GM10847 (cell line): ENCODE data around the gene LOXL1.

Experiments
- POLR2A ChIP-seq: IDR thresholded peaks from 2 replicates; pipeline ENCODE4 v1.6.1; 2011; ENCODE audit not compliant: insufficient read length; ENCODE audit errors: extremely low read depth

Gene LOXL1

DNA sequence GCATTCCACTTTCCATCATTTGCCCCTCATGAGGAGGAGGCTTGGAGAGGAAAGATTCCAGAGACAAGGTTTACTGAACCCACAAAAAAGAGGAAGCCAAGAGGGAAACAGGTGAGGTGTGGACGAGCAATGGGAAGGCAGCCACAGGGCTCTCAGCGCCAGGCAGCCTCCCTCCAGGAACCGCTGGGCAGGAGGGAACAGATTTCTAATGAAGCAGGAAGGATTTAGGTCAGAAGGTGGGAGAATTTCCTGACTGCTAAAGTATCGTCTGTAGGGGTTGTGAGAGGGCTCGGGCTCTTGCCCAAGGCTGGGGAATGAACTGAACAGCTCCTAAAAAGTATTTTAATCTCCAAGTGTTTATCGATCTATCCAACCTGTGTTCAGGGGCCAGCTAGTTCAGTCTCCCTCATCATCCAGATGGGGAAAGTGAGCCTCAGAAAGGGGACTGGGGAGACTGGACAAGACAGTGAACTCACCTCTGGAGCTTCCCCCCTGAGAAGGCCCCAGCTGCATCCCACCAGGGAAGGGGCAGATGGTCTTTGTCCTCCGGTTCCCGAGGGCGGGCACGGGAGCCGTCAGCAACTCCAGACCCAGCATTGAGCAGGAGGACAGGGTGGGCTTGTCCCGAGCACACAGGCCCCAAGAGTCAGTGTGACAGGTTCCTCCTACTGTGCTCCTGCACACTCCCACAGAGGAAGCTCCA is 10.5 kb downstream of the LOXL1 start:
- no peak for TF ChIP-seq POLR2A

- no peak for TF ChIP-seq POLR2A
Observed at GRCh38 chr15:73937296-73937695, 11.0 kb downstream of the LOXL1 start.

GRCh38 chr15:73937726-73938125 is 11.5 kb downstream of the LOXL1 start:
- no peak for TF ChIP-seq POLR2A

GRCh38 chr15:73939138-73939537 is 12.9 kb downstream of the LOXL1 start:
- no peak for TF ChIP-seq POLR2A

DNA sequence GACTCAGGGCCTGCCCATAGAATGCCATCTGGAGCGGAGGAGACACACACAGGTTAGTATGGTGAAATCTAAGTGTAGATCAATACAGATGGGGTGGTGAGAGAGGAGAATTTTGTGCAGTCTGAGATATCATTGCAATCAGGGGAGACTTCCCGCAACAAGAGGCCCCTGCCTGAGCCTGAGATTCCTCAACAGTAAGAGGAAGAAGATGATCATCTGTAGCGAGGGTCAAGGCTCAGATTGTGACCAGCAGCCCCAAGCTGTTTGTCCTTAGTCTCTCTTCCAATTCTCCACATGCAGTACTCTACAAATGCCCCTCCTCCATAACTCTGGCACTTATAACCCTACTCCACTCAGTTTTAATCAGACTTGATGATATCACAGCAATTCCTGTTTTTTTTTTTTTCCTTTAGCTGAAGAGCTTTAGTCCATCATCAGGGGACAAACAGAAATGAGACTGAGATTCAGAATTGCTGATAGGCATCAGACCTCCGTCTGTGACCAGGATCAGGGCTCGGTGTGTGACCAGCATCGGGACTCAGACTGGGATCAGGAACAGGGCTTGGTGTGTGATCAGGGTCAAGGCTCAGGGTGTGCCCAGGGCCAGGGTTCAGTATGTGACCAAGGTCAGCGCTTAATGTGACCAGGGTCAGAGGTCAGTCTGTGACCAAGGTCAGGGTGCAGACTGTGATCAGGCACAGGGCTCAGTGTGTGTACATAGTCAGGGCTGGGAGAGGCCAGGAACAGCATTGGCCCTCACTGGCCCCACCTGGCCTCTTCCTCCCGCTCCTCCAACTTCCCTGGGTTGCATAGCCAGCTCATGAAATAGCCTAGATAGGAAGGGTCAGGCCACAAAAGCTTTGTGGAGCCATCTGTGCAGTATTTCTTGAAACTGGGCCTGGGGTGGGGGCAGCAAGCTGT is 14.1 kb downstream of the LOXL1 start:
- TF ChIP-seq POLR2A: no peak

GRCh38 chr15:73941044-73941443 is 14.8 kb downstream of the LOXL1 start:
- no peak for TF ChIP-seq POLR2A

- no peak for TF ChIP-seq POLR2A
Observed at GRCh38 chr15:73941449-73941848, 15.2 kb downstream of the LOXL1 start.

GRCh38 chr15:73941871-73942635 is 15.8 kb downstream of the LOXL1 start:
- TF ChIP-seq POLR2A: no peak

GRCh38 chr15:73942751-73943270 is 16.5 kb downstream of the LOXL1 start:
- no peak for TF ChIP-seq POLR2A

GRCh38 chr15:73944161-73945129 is 18.2 kb downstream of the LOXL1 start:
- TF ChIP-seq POLR2A: no peak

DNA sequence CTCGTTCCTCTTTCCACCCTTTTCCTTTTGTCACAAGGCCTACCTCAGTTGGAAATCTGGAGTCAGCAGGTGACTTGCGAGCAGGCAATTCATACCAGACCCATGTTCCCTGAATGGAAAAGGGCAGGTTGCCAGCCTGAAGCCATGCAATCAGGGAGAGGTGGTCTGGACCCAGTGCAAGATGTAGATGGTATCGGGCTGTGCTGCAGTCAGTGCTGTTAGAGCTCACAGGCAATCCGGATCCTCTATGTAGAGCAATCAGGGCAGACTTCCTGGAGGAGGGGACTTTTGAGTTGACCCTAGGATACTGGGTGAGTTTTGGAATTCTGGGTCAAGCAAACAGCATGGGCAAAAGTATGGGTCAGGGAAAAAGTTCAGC is 18.9 kb downstream of the LOXL1 start:
- TF ChIP-seq POLR2A: no peak

- no peak for TF ChIP-seq POLR2A
Observed at GRCh38 chr15:73946046-73946721, 19.9 kb downstream of the LOXL1 start.

DNA sequence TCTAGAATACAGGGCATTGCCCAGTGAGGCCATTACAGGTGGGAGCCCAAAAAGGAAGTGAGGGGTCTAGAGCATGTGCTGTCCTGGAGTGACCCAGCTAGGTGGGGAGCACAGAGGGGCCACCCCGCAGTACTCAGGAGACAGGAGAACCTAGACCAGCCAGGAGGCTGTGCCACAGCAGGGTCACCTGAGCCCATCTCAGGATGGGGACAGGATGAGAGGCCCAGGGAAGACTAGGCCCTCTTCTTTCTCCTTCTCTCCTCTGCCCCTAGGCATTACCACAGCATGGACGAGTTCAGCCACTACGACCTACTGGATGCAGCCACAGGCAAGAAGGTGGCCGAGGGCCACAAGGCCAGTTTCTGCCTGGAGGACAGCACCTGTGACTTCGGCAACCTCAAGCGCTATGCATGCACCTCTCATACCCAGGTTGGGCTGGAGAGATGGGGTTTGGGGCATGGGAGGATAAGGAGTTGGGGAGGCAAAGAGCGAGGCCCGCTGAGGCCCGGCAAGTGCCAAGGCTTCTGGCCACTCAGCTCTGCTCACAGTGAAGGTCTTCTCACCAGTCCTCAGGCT is 20.6 kb downstream of the LOXL1 start:
- no peak for TF ChIP-seq POLR2A

GRCh38 chr15:73947651-73948050 is 21.4 kb downstream of the LOXL1 start:
- no peak for TF ChIP-seq POLR2A

DNA sequence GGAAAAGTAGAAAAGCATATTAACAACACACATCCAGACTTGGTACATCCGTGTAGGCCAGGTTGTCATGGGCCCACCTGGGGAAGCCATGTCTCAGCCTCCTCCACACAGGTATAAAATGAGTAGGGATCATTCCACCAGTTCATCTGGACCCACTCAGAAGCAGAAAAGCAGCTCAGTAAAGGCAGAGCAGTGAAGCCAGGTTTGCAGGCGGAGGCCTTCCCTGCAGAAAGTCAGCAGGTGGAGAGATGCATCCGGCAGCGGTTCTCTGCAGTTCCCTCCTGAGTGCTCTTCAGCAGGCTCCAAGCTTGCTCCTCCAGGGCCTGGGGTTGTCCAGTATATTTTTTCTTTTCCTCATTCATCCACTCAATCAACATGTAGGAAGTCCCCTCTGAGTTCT is 22.1 kb downstream of the LOXL1 start:
- no peak for TF ChIP-seq POLR2A
